ENCODE data around the gene COL19A1.

COL19A1 gene

GRCh38 chr6:70194421-70194820, 328.1 kb downstream of the COL19A1 start:
- H3K27ac ChIP-seq (ENCODE audit: low read depth, low read length) = no peak overlapping the region
- H3K9ac ChIP-seq (ENCODE audit: low read length in 5 of 5) = no peak overlapping the region
- peaks cover 0 to 6% (median 0%) of the 10 kb centered on the region in 5 donors for H3K27me3 ChIP-seq (ENCODE audit: control insufficient read depth in 5 of 5, insufficient read depth in 4 of 5, low read length in 5 of 5)
- H3K36me3 ChIP-seq (ENCODE audit: control insufficient read depth in 5 of 5, insufficient read depth in 5 of 5, low read length in 5 of 5) = no peaks in the 10 kb centered on the region
- H3K4me3 ChIP-seq (ENCODE audit: low read depth in 1 of 5, low read length in 5 of 5) = no peak overlapping the region
- H3K9me3 ChIP-seq (ENCODE audit: control insufficient read depth in 5 of 5, low read length in 5 of 5) = no peaks in the 10 kb centered on the region
- no peaks in the 10 kb centered on the region for H3K4me1 ChIP-seq (ENCODE audit: control insufficient read depth in 5 of 5, insufficient read depth in 5 of 5, low read length in 5 of 5)

DNA sequence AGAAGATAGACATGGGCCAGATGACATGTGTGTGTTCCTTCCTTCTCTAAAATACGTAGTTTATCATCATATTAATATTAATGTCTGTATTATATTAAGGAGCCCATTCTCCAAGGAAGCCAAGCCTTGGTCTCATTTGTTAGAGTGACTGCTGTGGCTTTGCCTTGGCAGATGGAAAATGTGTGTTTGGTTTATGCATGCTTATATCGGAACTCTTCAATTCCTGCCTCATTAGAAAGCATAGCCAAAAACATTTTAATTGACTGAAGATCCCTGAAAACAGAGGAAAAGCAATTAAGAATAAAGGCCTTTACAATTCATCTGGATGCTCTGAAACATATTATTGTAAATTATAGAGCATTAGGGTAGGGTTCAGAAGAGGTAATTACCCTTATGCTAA, 330.2 kb downstream of the COL19A1 start:
- H3K27me3 ChIP-seq (ENCODE audit: control insufficient read depth in 5 of 5, insufficient read depth in 4 of 5, low read length in 5 of 5) = peaks cover 0 to 6% (median 0%) of the 10 kb centered on the region in 5 donors
- no peaks in the 10 kb centered on the region for H3K36me3 ChIP-seq (ENCODE audit: control insufficient read depth in 5 of 5, insufficient read depth in 5 of 5, low read length in 5 of 5)
- H3K9me3 ChIP-seq (ENCODE audit: control insufficient read depth in 5 of 5, low read length in 5 of 5) = no peaks in the 10 kb centered on the region
- no peak overlapping the region for H3K4me3 ChIP-seq (ENCODE audit: low read depth in 1 of 5, low read length in 5 of 5)
- no peaks in the 10 kb centered on the region for H3K4me1 ChIP-seq (ENCODE audit: control insufficient read depth in 5 of 5, insufficient read depth in 5 of 5, low read length in 5 of 5)
- H3K9ac ChIP-seq (ENCODE audit: low read length in 5 of 5) = no peak overlapping the region
- no peak overlapping the region for H3K27ac ChIP-seq (ENCODE audit: low read depth, low read length)

DNA sequence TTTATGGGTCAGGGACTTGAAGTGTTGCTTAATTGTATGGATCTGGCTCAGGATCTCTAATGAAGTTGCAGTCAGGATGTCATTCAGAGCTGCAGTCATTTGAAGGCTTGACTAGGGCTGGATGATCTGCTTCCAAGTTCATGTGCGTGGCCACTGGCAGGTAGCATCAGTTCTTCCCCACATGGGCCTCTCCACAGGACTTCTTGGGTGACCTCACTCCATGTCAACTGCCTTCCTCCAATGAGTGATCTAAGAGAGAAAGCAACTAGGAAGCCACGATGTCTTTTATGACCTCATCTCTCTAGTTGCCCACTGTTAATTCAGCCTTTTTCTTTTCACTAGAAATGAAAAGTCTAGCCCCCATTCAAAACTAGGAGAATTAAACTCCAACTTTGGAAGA, 332.4 kb downstream of the COL19A1 start:
- Histone ChIP-seq H3K9me3 (ENCODE audit: control insufficient read depth in 5 of 5, low read length in 5 of 5) (no peaks in the 10 kb centered on the region), H3K9ac (ENCODE audit: low read length in 5 of 5) (no peak overlapping the region), H3K36me3 (ENCODE audit: control insufficient read depth in 5 of 5, insufficient read depth in 5 of 5, low read length in 5 of 5) (no peaks in the 10 kb centered on the region), H3K4me3 (ENCODE audit: low read depth in 1 of 5, low read length in 5 of 5) (no peak overlapping the region), H3K27me3 (ENCODE audit: control insufficient read depth in 5 of 5, insufficient read depth in 4 of 5, low read length in 5 of 5) (peaks cover 0 to 2% (median 0%) of the 10 kb centered on the region in 5 donors), H3K4me1 (ENCODE audit: control insufficient read depth in 5 of 5, insufficient read depth in 5 of 5, low read length in 5 of 5) (no peaks in the 10 kb centered on the region), H3K27ac (ENCODE audit: low read depth, low read length) (no peak overlapping the region)

DNA sequence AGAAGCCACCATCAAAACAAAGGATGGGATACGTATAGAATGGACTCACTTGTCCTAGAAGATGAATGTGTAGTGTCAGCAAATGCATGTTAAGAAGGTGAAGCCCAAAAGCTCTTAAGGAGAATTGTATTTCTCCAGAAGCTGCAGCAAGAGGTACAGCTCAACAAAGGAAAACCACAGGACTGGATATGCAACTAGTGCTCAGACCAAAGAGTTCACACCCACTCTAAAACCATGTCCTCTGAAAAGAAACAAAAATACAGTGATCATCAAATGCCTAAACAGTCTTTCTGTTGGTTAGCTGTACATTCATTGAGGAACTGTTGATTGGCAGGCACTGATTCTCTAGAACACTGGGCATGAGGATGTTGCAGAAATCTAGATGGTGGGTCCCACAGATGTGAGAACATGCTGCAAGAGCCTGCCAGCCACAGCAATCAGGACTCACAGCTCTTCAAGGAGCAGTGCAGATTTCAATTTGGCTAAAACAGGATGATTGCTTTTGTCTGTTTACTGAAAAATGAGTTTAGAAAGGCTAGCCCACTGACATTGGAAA, 342.0 kb downstream of the COL19A1 start:
- Histone ChIP-seq H3K27ac (ENCODE audit: low read depth, low read length) (no peak overlapping the region), H3K9me3 (ENCODE audit: control insufficient read depth in 5 of 5, low read length in 5 of 5) (no peaks in the 10 kb centered on the region), H3K4me3 (ENCODE audit: low read depth in 1 of 5, low read length in 5 of 5) (no peak overlapping the region), H3K27me3 (ENCODE audit: control insufficient read depth in 5 of 5, insufficient read depth in 4 of 5, low read length in 5 of 5) (no peaks in the 10 kb centered on the region), H3K36me3 (ENCODE audit: control insufficient read depth in 5 of 5, insufficient read depth in 5 of 5, low read length in 5 of 5) (no peaks in the 10 kb centered on the region), H3K4me1 (ENCODE audit: control insufficient read depth in 5 of 5, insufficient read depth in 5 of 5, low read length in 5 of 5) (no peaks in the 10 kb centered on the region), H3K9ac (ENCODE audit: low read length in 5 of 5) (no peak overlapping the region)

DNA sequence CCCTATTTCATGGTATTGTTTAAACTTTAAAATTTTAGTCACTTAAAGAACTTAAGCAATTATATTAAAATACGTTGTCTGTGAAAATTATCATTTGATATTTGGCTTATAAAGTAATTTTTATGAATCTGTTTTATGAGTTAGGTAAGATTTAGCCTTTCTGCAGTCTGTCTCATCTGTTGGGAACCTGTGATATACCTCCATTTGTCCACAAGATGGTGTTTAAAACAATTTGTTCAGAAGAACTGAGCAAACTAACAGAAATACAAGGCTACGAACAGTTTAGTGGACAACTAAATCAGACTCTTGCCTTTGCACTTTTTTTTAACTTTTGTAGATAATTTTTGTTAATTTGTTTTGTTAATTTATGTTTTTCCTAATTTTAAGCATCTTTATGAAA, 344.1 kb downstream of the COL19A1 start:
- Histone ChIP-seq H3K27ac (ENCODE audit: low read depth, low read length) (no peak overlapping the region), H3K4me1 (ENCODE audit: control insufficient read depth in 5 of 5, insufficient read depth in 5 of 5, low read length in 5 of 5) (no peaks in the 10 kb centered on the region), H3K27me3 (ENCODE audit: control insufficient read depth in 5 of 5, insufficient read depth in 4 of 5, low read length in 5 of 5) (no peaks in the 10 kb centered on the region), H3K9me3 (ENCODE audit: control insufficient read depth in 5 of 5, low read length in 5 of 5) (no peaks in the 10 kb centered on the region), H3K36me3 (ENCODE audit: control insufficient read depth in 5 of 5, insufficient read depth in 5 of 5, low read length in 5 of 5) (no peaks in the 10 kb centered on the region), H3K4me3 (ENCODE audit: low read depth in 1 of 5, low read length in 5 of 5) (no peak overlapping the region), H3K9ac (ENCODE audit: low read length in 5 of 5) (no peak overlapping the region)

GRCh38 chr6:70215460-70216108, 349.2 kb downstream of the COL19A1 start:
- Histone ChIP-seq H3K27me3 (ENCODE audit: control insufficient read depth in 5 of 5, insufficient read depth in 4 of 5, low read length in 5 of 5) (peaks cover 0 to 2% (median 0%) of the 10 kb centered on the region in 5 donors), H3K4me1 (ENCODE audit: control insufficient read depth in 5 of 5, insufficient read depth in 5 of 5, low read length in 5 of 5) (no peaks in the 10 kb centered on the region)

GRCh38 chr6:70216767-70217166, 350.4 kb downstream of the COL19A1 start:
- no peaks in the 10 kb centered on the region for H3K9me3 ChIP-seq (ENCODE audit: control insufficient read depth in 5 of 5, low read length in 5 of 5)
- H3K4me1 ChIP-seq (ENCODE audit: control insufficient read depth in 5 of 5, insufficient read depth in 5 of 5, low read length in 5 of 5) = peaks cover 0 to 8% (median 4%) of the 10 kb centered on the region in 5 donors
- no peak overlapping the region for H3K9ac ChIP-seq (ENCODE audit: low read length in 5 of 5)
- H3K36me3 ChIP-seq (ENCODE audit: control insufficient read depth in 5 of 5, insufficient read depth in 5 of 5, low read length in 5 of 5) = no peaks in the 10 kb centered on the region
- H3K27me3 ChIP-seq (ENCODE audit: control insufficient read depth in 5 of 5, insufficient read depth in 4 of 5, low read length in 5 of 5) = peaks cover 0 to 2% (median 0%) of the 10 kb centered on the region in 5 donors
- H3K27ac ChIP-seq (ENCODE audit: low read depth, low read length) = no peak overlapping the region
- H3K4me3 ChIP-seq (ENCODE audit: low read depth in 1 of 5, low read length in 5 of 5) = no peak overlapping the region

More at GRCh38 chr6:70215460-70216108, 349.2 kb downstream of the COL19A1 start:
- Histone ChIP-seq H3K4me3 (ENCODE audit: low read depth in 1 of 5, low read length in 5 of 5) (no peak overlapping the region), H3K9ac (ENCODE audit: low read length in 5 of 5) (no peak overlapping the region), H3K36me3 (ENCODE audit: control insufficient read depth in 5 of 5, insufficient read depth in 5 of 5, low read length in 5 of 5) (no peaks in the 10 kb centered on the region), H3K9me3 (ENCODE audit: control insufficient read depth in 5 of 5, low read length in 5 of 5) (no peaks in the 10 kb centered on the region), H3K27ac (ENCODE audit: low read depth, low read length) (no peak overlapping the region)

DNA sequence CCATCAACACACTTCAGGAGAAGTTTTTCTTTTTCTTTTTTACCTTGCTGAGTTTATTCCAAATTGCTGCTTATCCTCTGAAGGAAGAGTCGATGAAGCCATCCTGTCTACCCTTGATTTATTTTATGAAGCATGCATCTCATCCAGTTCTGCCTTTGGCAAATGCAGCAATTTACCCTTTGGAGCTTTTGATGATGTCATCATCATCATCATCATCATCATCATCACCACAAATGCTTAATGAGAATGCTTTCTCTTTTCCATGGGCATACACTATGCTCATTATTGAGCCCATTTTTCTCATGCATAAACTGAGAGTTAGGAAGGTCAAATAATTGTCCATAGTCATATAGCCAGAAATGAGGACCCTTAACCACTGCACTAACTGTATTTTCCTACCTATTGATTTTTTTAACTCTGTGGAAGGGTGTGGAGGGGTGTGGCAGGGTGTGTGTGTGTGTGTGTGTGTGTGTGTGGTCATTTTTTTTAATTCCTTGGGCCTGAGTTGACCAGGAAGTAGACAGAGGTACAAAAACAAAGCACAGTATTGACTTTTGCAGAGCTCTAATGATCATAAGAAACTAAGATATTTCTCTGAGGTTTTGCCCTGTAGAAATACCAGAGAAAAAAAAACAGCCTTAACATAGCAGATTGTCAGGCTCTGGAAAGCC, 353.7 kb downstream of the COL19A1 start:
- peaks cover 0 to 13% (median 4%) of the 10 kb centered on the region in 5 donors for H3K4me1 ChIP-seq (ENCODE audit: control insufficient read depth in 5 of 5, insufficient read depth in 5 of 5, low read length in 5 of 5)
- no peak overlapping the region for H3K27ac ChIP-seq (ENCODE audit: low read depth, low read length)
- H3K4me3 ChIP-seq (ENCODE audit: low read depth in 1 of 5, low read length in 5 of 5) = no peak overlapping the region
- no peaks in the 10 kb centered on the region for H3K36me3 ChIP-seq (ENCODE audit: control insufficient read depth in 5 of 5, insufficient read depth in 5 of 5, low read length in 5 of 5)
- no peak overlapping the region for H3K9ac ChIP-seq (ENCODE audit: low read length in 5 of 5)
- peaks cover 0 to 2% (median 0%) of the 10 kb centered on the region in 5 donors for H3K27me3 ChIP-seq (ENCODE audit: control insufficient read depth in 5 of 5, insufficient read depth in 4 of 5, low read length in 5 of 5)
- no peaks in the 10 kb centered on the region for H3K9me3 ChIP-seq (ENCODE audit: control insufficient read depth in 5 of 5, low read length in 5 of 5)

DNA sequence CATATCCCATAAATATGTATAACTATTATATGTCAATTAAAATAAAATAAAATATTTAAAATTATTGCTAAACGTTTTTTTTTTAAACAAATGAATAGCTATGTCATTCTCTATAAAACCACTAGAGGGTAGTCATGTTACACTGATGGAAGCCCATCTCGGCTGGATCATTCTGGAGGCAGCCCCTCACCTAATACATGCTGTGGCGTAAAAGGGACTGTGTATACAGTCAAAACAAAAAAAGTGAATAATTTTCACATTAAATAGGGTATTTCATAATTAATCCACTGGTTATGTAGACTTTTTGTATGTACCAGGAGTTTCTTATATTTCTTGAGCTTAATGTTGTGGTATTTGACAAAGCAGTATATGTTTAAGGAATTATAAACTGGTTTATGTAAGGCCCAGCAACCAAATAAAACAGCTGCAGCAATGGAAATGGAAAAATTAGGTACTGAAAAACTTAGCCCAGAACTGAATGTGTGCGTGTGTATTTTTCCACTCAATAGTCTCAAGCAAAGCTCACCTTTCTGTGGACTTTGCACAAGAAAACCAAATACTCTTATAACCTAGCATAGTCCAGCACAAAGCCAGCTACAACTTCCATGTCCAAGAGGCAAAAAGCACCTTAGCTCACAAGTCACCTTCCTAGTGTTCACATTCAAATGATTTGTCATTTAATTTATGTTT, 354.8 kb downstream of the COL19A1 start:
- no peak overlapping the region for H3K27ac ChIP-seq (ENCODE audit: low read depth, low read length)
- peaks cover 0 to 2% (median 0%) of the 10 kb centered on the region in 5 donors for H3K27me3 ChIP-seq (ENCODE audit: control insufficient read depth in 5 of 5, insufficient read depth in 4 of 5, low read length in 5 of 5)
- H3K4me3 ChIP-seq (ENCODE audit: low read depth in 1 of 5, low read length in 5 of 5) = no peak overlapping the region
- no peaks in the 10 kb centered on the region for H3K9me3 ChIP-seq (ENCODE audit: control insufficient read depth in 5 of 5, low read length in 5 of 5)
- peaks cover 0 to 13% (median 4%) of the 10 kb centered on the region in 5 donors for H3K4me1 ChIP-seq (ENCODE audit: control insufficient read depth in 5 of 5, insufficient read depth in 5 of 5, low read length in 5 of 5)
- H3K36me3 ChIP-seq (ENCODE audit: control insufficient read depth in 5 of 5, insufficient read depth in 5 of 5, low read length in 5 of 5) = no peaks in the 10 kb centered on the region
- H3K9ac ChIP-seq (ENCODE audit: low read length in 5 of 5) = no peak overlapping the region
